Muscle layer of colon (tissue), 2 donors: ENCODE data around the gene GAREM1.

Experiments used
- H3K27ac ChIP-seq: one replicate; pipeline ENCODE4 v1.7.0; 2013; ENCODE audit warnings: low read depth, mild to moderate bottlenecking, low read length, moderate library complexity
- H3K27me3 ChIP-seq, 2 donors: one replicate each; pipeline ENCODE4 v1.7.0; 2013; ENCODE audit warnings: low read length in 2 of 2, mild to moderate bottlenecking in 2 of 2; ENCODE audit not compliant: insufficient read depth in 2 of 2, control insufficient read depth in 1 of 2
- H3K36me3 ChIP-seq: one replicate; pipeline ENCODE4 v1.7.0; 2013; ENCODE audit warnings: mild to moderate bottlenecking, low read length; ENCODE audit not compliant: insufficient read depth
- H3K4me1 ChIP-seq: one replicate; pipeline ENCODE4 v1.7.0; 2013; ENCODE audit warnings: mild to moderate bottlenecking, low read length; ENCODE audit not compliant: insufficient read depth
- H3K4me3 ChIP-seq, 2 donors: one replicate each; pipeline ENCODE4 v1.7.0; 2013; ENCODE audit warnings: low read length in 2 of 2, low read depth in 1 of 2, mild to moderate bottlenecking in 1 of 2, moderate library complexity in 1 of 2
- H3K9ac ChIP-seq: one replicate; pipeline ENCODE4 v1.7.0; 2013; ENCODE audit warnings: low read length
- H3K9me3 ChIP-seq: one replicate; pipeline ENCODE4 v1.7.0; 2013; ENCODE audit warnings: mild to moderate bottlenecking, low read length
- donor health status: abdominal sarcoma.
- donor health status: Adenocarcinoma of cecum.

The GAREM1 gene

GRCh38 chr18:32280911-32281310 is 189.8 kb downstream of the GAREM1 start:
- no peaks in the 10 kb centered on the region for H3K9me3 ChIP-seq
- no peak overlapping the region for H3K4me3 ChIP-seq
- no peak overlapping the region for H3K27ac ChIP-seq
- H3K9ac ChIP-seq, result no peak overlapping the region
- no peaks in the 10 kb centered on the region for H3K36me3 ChIP-seq
- peaks cover 30% of the 10 kb centered on the region for H3K4me1 ChIP-seq
- H3K27me3 ChIP-seq, result no peaks in the 10 kb centered on the region

DNA sequence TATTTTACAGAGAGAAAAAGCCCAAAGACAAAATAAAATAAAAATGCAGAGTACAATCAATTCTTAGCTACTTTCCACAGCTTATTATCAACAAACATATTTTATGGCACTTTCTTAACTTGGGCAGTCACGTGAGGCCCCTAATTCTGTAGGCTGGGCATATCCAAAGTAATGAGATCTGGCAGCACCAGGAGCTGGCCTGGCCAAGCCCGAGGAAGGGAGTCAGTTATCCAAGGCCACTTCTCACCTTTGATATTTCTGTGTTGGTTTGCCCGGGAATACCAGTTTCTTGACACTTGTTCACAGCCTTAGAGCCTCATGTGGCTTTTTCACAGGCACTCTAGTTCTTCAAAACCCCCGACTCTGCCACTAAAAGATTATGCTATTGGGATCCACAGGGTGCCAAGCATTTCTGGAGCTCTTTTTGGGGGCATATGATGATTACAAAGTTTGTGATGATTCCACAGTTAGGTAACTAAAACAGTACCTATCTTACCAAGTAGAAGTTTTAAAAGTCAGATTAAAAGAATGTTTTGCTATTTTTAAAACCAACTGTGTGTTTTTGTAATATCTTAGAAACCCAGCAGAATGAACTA is 190.4 kb downstream of the GAREM1 start:
- Histone ChIP-seq H3K27me3 (no peaks in the 10 kb centered on the region), H3K9me3 (no peaks in the 10 kb centered on the region), H3K27ac (no peak overlapping the region), H3K4me1 (peaks cover 30% of the 10 kb centered on the region), H3K9ac (no peak overlapping the region), H3K36me3 (no peaks in the 10 kb centered on the region), H3K4me3 (no peak overlapping the region)

GRCh38 chr18:32278177-32278799 is 192.4 kb downstream of the GAREM1 start:
- H3K27me3 ChIP-seq, result no peaks in the 10 kb centered on the region
- no peaks in the 10 kb centered on the region for H3K9me3 ChIP-seq
- no peak overlapping the region for H3K27ac ChIP-seq
- no peak overlapping the region for H3K9ac ChIP-seq
- H3K4me3 ChIP-seq, result no peak overlapping the region
- no peaks in the 10 kb centered on the region for H3K36me3 ChIP-seq
- peaks cover 19% of the 10 kb centered on the region for H3K4me1 ChIP-seq

DNA sequence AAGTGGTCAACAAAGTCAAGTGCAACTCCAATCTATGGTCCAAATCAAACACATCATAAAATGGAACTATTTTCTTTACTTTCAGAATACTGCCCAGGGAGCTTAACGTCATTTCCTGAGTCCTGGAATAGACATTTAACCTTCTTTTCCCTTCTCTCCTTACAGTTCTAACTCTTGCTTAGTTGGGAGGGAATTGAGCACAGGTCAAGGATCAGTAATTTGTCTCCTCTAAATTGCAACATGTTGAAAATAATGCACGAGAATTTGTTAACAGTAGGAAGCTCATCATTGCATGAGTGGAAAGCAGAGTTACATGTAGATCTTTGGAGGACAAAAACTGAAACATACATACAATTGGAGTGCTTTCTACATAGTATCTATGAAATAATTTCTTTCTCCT is 193.1 kb downstream of the GAREM1 start:
- Histone ChIP-seq H3K9ac (no peak overlapping the region), H3K9me3 (no peaks in the 10 kb centered on the region), H3K27me3 (no peaks in the 10 kb centered on the region), H3K4me3 (no peak overlapping the region), H3K36me3 (no peaks in the 10 kb centered on the region), H3K4me1 (peaks cover 14% of the 10 kb centered on the region), H3K27ac (no peak overlapping the region)

DNA sequence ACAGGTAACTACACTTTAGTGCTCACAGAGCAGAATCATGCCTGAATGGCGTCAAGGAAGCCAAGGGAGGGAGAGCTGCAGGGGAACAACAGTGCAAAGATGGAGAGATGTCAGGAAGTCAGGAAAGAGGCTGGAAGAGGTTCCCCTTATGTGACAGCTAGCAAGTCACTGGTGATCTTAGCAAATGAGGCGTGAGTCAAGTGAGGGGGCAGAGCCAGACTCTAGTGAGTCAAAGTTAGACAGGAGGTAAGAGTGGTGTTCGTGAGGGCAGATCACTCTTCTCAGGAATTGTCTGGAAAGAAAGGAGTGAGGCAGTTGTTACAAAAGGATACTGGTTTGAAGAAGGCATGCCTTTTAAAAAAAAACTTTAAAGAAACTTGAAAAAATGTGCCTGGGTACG is 193.8 kb downstream of the GAREM1 start:
- no peak overlapping the region for H3K27ac ChIP-seq
- H3K36me3 ChIP-seq, result no peaks in the 10 kb centered on the region
- H3K9me3 ChIP-seq, result no peaks in the 10 kb centered on the region
- H3K27me3 ChIP-seq, result no peaks in the 10 kb centered on the region
- no peak overlapping the region for H3K4me3 ChIP-seq
- peaks cover 14% of the 10 kb centered on the region for H3K4me1 ChIP-seq
- no peak overlapping the region for H3K9ac ChIP-seq

DNA sequence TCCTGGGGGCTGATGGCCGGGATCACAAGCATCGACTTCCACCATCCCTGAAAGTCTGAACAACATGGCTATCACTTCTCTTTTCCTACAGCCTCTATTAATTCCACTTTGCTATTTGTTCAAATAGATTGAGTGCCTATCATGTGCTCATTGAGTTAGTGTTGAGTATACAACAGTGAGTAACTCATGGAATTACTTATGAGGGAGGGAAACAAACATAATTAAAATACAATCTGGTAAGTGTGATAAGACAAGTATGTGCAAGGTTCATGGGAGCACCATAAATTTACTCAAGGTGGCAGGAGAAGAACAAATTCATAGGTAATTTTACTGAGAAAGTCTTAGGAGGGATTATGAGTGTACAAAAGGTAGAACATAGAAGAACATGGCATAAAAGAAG is 194.4 kb downstream of the GAREM1 start:
- Histone ChIP-seq H3K27me3 (no peaks in the 10 kb centered on the region), H3K36me3 (no peaks in the 10 kb centered on the region), H3K4me1 (peaks cover 12% of the 10 kb centered on the region), H3K4me3 (no peak overlapping the region), H3K27ac (no peak overlapping the region), H3K9me3 (no peaks in the 10 kb centered on the region), H3K9ac (no peak overlapping the region)

DNA sequence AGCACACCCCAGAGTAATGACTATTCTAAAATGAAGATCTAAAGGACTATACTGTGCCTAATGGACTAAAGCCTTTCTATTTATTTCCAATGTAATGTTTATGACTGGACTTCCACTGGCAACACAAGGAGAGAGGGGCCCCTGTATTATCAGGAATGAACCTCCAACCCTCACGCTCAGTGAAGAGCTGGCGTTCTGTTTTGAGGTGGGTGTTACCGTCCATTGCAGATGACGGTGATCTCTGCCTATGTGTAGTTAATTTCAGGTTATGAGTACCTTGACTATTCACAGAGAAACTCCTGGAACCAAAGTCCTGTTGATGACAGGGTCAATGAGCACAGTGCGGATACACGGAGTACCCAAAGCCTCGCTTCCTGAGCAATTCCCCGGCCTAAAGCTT is 195.5 kb downstream of the GAREM1 start:
- Histone ChIP-seq H3K4me1 (peaks cover 2% of the 10 kb centered on the region), H3K4me3 (no peak overlapping the region), H3K9me3 (no peaks in the 10 kb centered on the region), H3K36me3 (no peaks in the 10 kb centered on the region), H3K27ac (no peak overlapping the region), H3K9ac (no peak overlapping the region), H3K27me3 (no peaks in the 10 kb centered on the region)

- peaks cover 9% of the 10 kb centered on the region for H3K36me3 ChIP-seq
- H3K9me3 ChIP-seq, result no peaks in the 10 kb centered on the region
- no peaks in the 10 kb centered on the region for H3K4me1 ChIP-seq
- H3K9ac ChIP-seq, result no peak overlapping the region
- no peaks in the 10 kb centered on the region for H3K27me3 ChIP-seq
- H3K27ac ChIP-seq, result no peak overlapping the region
- H3K4me3 ChIP-seq, result no peak overlapping the region
Observed at GRCh38 chr18:32274307-32274706, 196.4 kb downstream of the GAREM1 start.

DNA sequence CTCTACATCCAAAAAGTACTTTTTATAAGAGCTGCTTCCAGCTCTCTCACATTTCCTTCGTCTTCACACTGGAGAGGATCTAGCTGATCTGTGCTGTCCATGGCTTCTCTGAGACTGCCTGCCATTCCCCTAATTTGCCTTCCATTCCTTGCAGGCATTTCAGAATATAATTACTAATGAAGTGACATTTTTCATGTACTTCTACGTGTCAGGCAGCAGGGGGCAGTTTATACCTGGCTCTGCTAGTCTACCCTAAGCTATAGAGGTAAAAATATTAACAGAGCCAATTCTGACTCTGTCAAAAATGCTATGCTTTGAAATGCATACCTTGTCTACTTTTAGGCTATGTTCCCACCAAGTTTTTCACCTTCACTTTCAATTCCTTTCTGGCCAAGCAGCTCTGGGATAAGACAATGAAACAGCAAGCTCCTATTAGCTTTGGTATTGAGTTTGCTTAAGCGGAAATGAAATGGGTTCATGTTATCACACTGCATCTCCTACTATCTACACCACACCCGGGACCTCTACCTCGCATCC is 198.9 kb downstream of the GAREM1 start:
- no peaks in the 10 kb centered on the region for H3K27me3 ChIP-seq
- no peak overlapping the region for H3K27ac ChIP-seq
- H3K4me1 ChIP-seq, result no peaks in the 10 kb centered on the region
- H3K9me3 ChIP-seq, result no peaks in the 10 kb centered on the region
- no peak overlapping the region for H3K4me3 ChIP-seq
- no peak overlapping the region for H3K9ac ChIP-seq
- H3K36me3 ChIP-seq, result peaks cover 24% of the 10 kb centered on the region

GRCh38 chr18:32270341-32270740 is 200.3 kb downstream of the GAREM1 start:
- H3K4me1 ChIP-seq, result no peaks in the 10 kb centered on the region
- H3K27me3 ChIP-seq, result no peaks in the 10 kb centered on the region
- no peak overlapping the region for H3K9ac ChIP-seq
- no peaks in the 10 kb centered on the region for H3K9me3 ChIP-seq
- H3K27ac ChIP-seq, result no peak overlapping the region
- peaks cover 24% of the 10 kb centered on the region for H3K36me3 ChIP-seq
- no peak overlapping the region for H3K4me3 ChIP-seq

DNA sequence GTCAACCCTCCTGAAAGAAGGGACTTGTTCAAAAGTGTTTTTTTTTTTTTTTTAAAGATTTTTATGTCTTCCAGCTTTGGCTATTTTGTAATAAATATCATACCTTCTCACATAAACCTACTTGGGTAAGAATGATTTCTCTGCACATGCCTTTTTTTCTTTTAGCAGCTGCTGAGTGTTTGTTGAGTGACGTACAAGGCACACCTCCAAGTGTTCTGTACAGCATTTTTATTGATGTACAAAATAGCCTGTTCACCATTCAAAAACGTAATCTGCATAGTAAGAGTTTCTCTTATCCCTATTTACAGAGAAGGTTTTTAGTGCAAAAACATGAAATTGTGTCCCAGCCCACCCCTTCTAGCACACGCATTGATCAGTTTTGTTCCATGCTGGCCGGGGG is 203.2 kb downstream of the GAREM1 start:
- peaks cover 24% of the 10 kb centered on the region for H3K36me3 ChIP-seq
- H3K4me3 ChIP-seq, result no peak overlapping the region
- no peaks in the 10 kb centered on the region for H3K9me3 ChIP-seq
- no peaks in the 10 kb centered on the region for H3K27me3 ChIP-seq
- no peak overlapping the region for H3K27ac ChIP-seq
- no peaks in the 10 kb centered on the region for H3K4me1 ChIP-seq
- H3K9ac ChIP-seq, result no peak overlapping the region

GRCh38 chr18:32264401-32264800 is 206.3 kb downstream of the GAREM1 start:
- Histone ChIP-seq H3K4me3 (no peak overlapping the region), H3K9ac (no peak overlapping the region), H3K27ac (no peak overlapping the region), H3K4me1 (no peaks in the 10 kb centered on the region), H3K27me3 (no peaks in the 10 kb centered on the region), H3K36me3 (peaks cover 16% of the 10 kb centered on the region), H3K9me3 (no peaks in the 10 kb centered on the region)
